ENCODE results near the gene PCSK6. TPM values are rescaled to one million over a fixed set of nuclear protein-coding genes. Genes with fewer than 3 reads are reported as not detected.

Gene PCSK6
- total RNA-seq, 2 donors from 2014 or later: 29.9 to 39.5 TPM

- TF ChIP-seq, protein P1, sequence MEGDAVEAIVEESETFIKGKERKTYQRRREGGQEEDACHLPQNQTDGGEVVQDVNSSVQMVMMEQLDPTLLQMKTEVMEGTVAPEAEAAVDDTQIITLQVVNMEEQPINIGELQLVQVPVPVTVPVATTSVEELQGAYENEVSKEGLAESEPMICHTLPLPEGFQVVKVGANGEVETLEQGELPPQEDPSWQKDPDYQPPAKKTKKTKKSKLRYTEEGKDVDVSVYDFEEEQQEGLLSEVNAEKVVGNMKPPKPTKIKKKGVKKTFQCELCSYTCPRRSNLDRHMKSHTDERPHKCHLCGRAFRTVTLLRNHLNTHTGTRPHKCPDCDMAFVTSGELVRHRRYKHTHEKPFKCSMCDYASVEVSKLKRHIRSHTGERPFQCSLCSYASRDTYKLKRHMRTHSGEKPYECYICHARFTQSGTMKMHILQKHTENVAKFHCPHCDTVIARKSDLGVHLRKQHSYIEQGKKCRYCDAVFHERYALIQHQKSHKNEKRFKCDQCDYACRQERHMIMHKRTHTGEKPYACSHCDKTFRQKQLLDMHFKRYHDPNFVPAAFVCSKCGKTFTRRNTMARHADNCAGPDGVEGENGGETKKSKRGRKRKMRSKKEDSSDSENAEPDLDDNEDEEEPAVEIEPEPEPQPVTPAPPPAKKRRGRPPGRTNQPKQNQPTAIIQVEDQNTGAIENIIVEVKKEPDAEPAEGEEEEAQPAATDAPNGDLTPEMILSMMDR (IDR thresholded peaks at IDR 0.05): no peak
- Histone ChIP-seq H3K9me3 (no peaks in the 10 kb centered on the region), H3K36me3 (no peaks in the 10 kb centered on the region), H3K9ac (ENCODE audit: low read depth in 2 of 2, low read length in 2 of 2) (no peak overlapping the region), H3K4me1 (no peaks in the 10 kb centered on the region), H3K4me3 (no peak overlapping the region), H3K27ac (no peak overlapping the region), H3K27me3 (no peaks in the 10 kb centered on the region)
- DNase-seq: no peak
- intact Hi-C loops (cut with DNase I): no loop called here
These were observed 43.7 kb downstream of the PCSK6 start for GRCh38 chr15:101445562-101446517.

GRCh38 chr15:101444807-101445508 is 44.5 kb downstream of the PCSK6 start:
- no peaks in the 10 kb centered on the region for H3K9me3 ChIP-seq
- DNase-seq: no peak
- TF ChIP-seq, protein P1 (IDR thresholded peaks at IDR 0.05): no peak
- H3K27ac ChIP-seq: no peak overlapping the region
- intact Hi-C loops (cut with DNase I): no loop called here
- no peaks in the 10 kb centered on the region for H3K4me1 ChIP-seq
- no peak overlapping the region for H3K4me3 ChIP-seq
- H3K9ac ChIP-seq (ENCODE audit: low read depth in 2 of 2, low read length in 2 of 2): no peak overlapping the region
- H3K36me3 ChIP-seq: no peaks in the 10 kb centered on the region
- no peaks in the 10 kb centered on the region for H3K27me3 ChIP-seq

GRCh38 chr15:101444015-101444414 is 45.5 kb downstream of the PCSK6 start:
- H3K4me3 ChIP-seq: no peak overlapping the region
- DNase-seq: no peak
- H3K36me3 ChIP-seq: no peaks in the 10 kb centered on the region
- TF ChIP-seq, protein P1 (IDR thresholded peaks at IDR 0.05): no peak
- H3K27ac ChIP-seq: peak overlapping the region; percentile 7
- H3K9me3 ChIP-seq: no peaks in the 10 kb centered on the region
- H3K9ac ChIP-seq (ENCODE audit: low read depth in 2 of 2, low read length in 2 of 2): no peak overlapping the region
- H3K4me1 ChIP-seq: no peaks in the 10 kb centered on the region
- H3K27me3 ChIP-seq: no peaks in the 10 kb centered on the region
- intact Hi-C loops (cut with DNase I): no loop called here

DNA sequence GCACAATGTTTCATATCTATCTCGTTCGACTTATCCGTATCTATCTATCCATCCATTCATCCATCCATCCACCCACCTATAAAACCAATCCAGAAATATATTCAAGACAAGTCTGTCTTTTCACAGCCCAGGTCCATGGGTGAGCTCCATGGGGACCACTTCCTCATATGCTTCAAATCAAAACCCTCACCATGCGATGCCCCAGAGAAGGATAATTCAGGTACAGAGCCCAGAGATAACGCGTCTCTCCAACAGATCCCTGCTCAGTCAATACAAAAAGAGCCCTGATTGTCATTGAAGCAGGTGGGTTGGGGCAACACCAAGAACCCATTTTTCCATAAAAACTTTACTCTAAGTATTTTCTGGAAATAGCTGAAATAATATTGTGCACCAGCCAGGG is 47.2 kb downstream of the PCSK6 start:
- no peaks in the 10 kb centered on the region for H3K9me3 ChIP-seq
- H3K27me3 ChIP-seq: no peaks in the 10 kb centered on the region
- no peak for DNase-seq
- no peak overlapping the region for H3K9ac ChIP-seq (ENCODE audit: low read depth in 2 of 2, low read length in 2 of 2)
- TF ChIP-seq, protein P1 (IDR thresholded peaks at IDR 0.05): no peak
- no peak overlapping the region for H3K4me3 ChIP-seq
- no peaks in the 10 kb centered on the region for H3K36me3 ChIP-seq
- no peak overlapping the region for H3K27ac ChIP-seq
- intact Hi-C loops (cut with DNase I): no loop called here
- no peaks in the 10 kb centered on the region for H3K4me1 ChIP-seq

- no peaks in the 10 kb centered on the region for H3K27me3 ChIP-seq
- H3K27ac ChIP-seq: no peak overlapping the region
- DNase-seq: no peak
- no peak overlapping the region for H3K9ac ChIP-seq (ENCODE audit: low read depth in 2 of 2, low read length in 2 of 2)
- H3K4me1 ChIP-seq: no peaks in the 10 kb centered on the region
- H3K4me3 ChIP-seq: no peak overlapping the region
- H3K36me3 ChIP-seq: no peaks in the 10 kb centered on the region
- intact Hi-C loops (cut with DNase I): no loop called here
- TF ChIP-seq, protein P1 (IDR thresholded peaks at IDR 0.05): no peak
- H3K9me3 ChIP-seq: no peaks in the 10 kb centered on the region
These were observed 47.8 kb downstream of the PCSK6 start for GRCh38 chr15:101441696-101442095.
